Activated CD8-positive, alpha-beta memory T cell treated with anti-CD3 and anti-CD28 coated beads for 4 hours (primary cell): ENCODE measurements around the gene SCAMP1.
"Not testable (repeated sequence)": the region's sequence is repeated elsewhere in the genome, so short reads cannot be mapped to it uniquely, and the experiment has no call there.

Source experiments
- DNase-seq, 2 donors: peaks; one replicate each; pipeline ENCODE4 v3.0.0-alpha.2; 2020; ENCODE audit warnings: low read depth in 2 of 2

The SCAMP1 gene

DNA sequence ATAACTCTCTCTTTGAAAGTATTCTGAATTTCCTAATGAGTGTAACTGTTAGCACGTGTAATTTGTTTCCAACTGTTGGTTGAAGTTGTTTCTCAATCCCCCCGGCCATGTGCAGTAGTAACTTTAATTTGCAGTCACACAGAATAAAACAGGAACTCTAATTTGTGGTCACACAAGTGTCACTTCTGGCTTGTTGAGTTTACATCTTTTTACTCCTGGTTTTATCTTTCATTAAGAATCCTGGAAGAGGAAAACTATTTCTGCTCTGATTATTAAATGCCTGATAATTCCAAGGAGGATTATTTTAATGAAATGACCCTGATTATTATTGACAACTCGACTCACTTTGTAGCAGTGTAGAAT lies 1.2 kb downstream of the SCAMP1 start:
- DNase-seq, result no peak

DNA sequence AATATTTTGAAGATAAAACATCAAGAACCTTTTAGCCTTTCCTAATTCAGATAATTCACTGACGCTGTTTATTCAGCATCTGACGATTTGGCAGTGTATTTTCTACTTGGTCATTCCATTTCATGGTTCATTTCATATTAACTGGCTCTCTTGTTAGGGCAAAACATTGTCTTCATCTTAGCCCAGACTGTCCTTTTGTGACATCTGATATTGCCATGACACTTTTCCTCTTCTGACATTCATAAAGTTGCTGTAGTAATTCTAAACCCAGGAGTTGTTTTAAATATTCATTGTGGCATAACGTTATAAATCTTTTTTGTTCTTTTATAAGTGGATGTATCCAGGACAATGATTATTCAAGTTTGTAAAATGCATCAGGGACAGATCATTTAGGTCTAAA lies 1.8 kb downstream of the SCAMP1 start:
- no peak for DNase-seq

DNA sequence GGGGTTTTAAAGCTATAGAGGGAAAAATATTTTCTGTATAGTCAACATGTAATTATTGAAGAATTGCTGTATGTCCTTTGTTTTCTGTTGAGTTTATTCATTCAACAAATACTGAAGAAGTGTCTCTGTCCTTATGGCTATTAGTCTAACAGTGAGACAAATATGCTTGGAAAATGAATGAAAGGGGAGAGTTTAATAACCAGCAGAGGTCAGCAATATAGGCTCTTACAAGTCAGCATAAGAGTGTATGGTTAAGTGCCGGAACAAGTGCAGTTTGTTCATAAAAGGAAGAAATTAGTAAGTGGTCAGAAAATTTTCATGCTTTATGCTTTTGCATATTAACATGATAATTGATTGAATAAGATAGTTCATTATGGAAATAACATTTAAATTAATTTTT lies 3.6 kb downstream of the SCAMP1 start:
- no peak for DNase-seq

DNA sequence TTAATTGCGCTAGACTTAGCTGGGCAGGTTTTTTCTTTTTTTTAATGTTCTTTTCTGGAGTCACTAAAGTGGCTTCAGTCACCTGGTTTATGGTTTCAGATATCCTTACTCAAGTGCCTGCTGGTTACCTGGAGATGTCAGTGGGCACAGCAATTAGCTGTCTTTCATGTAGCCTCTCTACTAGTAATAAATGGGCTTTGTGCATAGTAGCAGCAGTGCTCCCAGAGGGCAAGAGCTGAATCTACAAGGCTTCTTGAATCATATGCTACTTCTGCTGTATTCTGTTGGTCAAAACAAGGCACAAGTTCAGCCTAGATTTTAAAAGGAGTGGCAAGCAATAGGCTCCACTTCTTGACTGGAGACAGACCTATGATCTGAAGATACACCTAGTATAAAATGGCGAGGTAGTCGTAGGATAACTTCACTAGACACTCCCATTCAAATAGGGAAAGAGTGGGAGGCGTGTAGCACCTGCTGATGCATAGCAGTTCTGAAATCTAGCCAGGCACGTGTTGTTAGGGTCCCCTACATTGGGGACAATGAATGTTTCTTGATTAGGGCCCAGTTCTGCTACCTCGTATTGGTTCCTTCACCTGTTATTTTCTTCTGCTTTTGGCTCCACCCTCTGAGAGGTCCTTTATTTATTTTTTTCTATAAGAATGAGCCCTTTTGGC lies 7.0 kb downstream of the SCAMP1 start:
- no peak for DNase-seq

DNA sequence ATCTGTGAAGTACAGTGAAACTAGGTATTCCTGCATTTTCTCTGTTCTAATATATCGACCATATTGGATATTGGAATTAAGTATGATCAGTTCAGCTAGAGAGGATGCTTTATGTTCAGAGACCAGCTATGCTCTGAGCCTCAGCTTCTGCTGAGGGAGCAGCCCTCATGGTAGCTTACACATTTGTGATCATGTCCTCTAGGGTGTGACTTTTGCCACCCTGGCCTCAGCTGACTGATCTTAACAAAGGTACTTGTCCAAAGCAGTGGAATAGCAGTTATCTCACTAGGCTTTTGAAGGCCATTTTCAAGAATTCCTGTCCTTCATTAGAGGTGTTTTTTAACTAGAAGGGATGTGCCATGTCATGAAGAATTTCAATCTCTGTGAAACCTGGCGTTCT lies 9.3 kb downstream of the SCAMP1 start:
- DNase-seq, result no peak

DNA sequence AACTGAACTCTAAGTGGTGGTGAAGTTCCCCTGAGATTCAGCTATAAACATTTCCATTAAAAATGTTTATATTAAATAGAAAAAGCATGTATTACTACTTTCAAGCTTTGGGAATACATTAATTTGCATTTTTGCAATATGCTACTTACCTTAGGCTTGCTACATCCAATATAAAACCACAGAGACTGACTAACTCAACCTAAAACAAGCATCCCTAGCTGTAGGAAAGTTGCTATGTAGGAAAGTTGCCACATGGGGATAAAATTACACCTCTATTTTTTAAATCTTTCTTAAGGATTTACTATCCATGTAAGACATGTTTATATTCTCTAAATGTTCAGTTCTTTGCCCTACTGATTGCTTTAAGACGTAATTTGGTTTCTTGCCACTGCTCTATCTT lies 12.8 kb downstream of the SCAMP1 start:
- no peak for DNase-seq

DNA sequence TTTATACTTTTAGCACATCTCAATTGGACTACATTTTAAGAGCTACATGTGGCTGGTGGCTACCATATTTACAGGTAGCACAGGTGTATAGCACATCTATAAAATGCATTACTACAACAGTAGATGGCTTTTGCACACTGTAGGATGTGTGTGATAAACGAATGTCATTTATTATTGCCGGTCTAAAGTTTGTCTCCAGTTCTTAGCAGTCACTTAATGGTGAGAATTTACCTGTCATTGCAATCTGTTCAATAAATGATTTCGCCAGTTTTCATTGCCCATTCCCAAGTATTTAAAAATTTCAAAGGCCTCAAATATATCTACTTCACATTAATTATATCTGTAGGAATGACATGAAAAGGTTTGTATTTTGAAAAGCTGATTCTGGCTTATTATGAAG lies 15.9 kb downstream of the SCAMP1 start:
- DNase-seq, result no peak

DNA sequence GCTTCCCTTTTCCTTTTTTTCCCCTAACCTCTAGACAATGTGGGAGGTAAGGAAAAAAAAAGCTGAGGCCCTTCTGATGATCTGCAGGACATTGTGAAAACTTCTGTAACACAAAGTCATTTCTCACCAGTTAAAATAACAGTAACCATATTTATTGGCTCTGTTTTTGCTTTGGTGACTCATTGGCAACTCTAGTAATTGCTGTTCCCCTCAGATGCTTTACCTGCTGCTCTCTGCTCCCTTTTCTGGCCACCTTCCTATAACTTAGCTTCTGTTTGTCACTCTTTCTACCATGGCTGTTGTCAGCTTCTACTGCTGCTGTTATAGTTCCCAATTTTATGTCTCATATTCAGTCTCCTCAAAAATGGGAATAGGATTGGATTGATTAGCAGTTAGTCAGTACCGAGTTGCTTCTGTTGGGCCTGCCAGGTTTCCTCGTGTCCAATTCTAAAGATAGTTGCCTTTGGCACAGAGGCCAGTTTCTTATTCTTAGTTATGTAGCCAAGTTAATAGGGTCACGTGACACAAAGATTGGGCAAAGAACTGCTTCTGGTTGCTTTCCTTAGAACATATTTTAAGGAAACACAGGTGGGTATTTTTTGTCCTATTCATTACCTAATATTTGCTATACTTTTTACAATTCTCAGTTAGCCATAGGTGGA lies 16.8 kb downstream of the SCAMP1 start:
- no peak for DNase-seq

DNA sequence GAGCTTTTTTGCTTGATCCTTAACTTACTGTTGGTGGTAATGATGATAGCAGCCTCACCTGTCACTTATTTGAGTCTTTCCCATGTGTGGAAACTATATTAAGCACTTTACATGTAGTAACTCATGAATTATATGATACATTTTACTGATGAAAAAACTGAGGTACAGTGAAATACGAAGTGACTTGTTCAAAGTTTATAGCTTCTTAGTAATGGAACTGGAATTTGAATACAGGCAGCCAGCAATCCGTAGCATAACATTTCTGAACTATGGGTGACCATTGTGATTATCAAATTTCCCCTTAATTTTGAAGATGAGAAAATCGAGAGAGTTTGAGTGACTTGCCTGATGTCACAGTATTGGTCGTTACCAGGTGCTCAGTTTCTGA lies 17.3 kb downstream of the SCAMP1 start:
- DNase-seq, result no peak

DNA sequence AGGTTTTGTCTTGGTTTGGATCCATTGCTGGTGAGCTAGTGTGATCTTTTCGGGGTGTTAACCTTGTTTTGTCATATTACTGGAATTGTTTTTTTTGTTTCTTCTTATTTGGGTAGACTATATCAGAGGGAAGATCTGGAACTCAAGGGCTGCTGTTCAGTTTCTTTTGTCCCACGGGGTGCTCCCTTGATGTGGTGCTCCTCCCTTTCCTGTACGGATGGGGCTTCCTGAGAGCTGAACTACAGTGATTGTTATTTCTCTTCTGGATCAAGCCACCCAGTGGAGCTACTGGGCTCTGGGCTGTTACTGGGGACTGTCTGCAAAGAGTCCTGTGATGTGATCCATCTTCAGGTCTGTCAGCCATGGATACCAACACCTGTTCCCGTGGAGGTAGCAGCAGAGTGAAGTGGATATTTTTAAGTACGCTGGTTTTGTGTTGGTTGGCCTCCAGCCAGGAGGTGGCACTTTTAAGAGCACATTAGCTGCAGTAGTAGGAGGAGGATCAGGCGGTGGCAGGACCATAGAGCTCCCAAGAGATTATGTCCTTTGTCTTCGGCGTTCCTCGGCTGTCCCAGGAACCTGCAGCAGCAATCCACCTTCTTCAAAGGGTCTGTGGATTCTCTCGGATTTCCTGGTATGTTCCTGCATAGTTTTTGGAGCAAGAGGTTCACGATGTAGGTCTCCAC lies 27.2 kb downstream of the SCAMP1 start:
- no peak for DNase-seq

DNA sequence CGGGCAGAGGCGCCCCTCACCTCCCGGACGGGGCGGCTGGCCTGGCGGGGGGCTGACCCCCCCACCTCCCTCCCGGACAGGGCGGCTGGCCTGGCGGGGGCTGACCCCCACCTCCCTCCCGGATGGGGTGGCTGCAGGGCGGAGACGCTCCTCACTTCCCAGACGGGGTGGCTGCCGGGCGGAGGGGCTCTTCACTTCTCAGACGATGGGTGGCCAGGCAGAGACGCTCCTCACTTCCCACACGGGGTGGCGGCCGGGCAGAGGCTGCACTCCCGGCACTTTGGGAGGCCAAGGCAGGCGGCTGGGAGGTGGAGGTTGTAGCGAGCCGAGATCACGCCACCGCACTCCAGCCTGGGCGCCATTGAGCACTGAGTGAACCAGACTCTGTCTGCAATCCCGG lies 30.9 kb downstream of the SCAMP1 start:
- DNase-seq, result not testable (repeated sequence)

DNA sequence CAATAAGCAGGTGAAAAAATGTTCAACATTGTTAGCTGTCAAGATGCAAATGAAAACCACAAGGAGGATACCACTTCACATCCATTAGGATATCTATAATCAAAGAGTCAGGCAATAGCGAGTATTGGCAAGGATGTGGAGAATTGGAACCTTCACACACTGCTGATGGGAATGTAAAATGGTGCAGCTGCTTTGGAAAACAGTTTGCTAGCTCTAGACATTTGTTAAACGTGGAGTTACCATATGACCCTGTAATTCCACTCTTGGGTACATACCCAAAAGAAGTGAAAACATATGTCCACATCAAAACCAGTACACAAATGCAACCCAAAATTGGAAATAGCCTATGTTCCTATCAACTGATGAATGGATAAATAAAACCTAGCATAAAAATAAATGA lies 37.4 kb downstream of the SCAMP1 start:
- DNase-seq, result no peak

DNA sequence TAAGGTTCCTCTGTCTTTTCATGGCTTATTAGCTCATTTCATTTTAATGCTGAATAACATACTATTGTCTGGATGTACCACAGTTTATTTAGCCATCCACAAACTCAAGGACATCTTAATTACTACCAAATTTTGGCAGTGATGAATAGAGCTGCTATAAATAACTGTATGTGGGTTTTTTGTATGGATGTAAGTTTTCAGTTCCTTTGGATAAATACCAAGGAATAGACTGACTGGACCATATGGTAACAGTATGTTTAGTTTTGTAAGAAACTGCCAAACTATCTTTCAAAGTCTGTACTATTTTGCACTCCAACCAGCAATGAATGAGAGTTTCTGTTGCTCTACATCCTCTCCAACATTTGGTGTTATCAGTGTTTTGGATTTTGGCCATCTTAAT lies 38.7 kb downstream of the SCAMP1 start:
- no peak for DNase-seq

DNA sequence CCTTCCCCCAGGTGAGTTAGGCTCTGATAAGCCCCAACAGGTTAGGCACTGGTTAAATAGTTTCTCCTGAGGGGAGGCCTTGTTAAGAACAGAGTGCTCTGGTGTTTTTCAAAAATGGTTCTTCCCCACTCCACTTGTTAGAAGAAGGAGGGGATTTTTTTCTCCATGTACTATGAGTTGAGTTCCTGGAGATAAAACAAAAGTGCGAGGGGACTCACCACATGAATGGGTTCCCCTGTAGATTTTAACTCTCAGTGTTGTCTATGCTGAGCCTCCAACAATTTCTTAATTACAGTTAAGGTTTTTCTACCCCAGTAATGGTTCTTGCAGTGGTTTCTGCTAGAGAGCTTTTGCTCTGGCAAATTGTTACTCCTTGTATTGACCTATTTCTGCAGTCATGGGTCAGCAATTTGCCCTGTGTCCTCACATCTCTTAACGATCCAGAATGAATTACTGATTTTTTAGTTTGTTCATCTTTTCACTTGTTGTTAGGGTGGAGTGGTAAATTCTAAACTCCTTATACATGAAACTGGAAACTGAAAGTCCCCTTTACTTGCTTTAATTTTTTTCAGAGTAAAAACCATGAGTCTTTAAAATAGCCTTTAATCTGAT lies 44.4 kb downstream of the SCAMP1 start:
- no peak for DNase-seq

DNA sequence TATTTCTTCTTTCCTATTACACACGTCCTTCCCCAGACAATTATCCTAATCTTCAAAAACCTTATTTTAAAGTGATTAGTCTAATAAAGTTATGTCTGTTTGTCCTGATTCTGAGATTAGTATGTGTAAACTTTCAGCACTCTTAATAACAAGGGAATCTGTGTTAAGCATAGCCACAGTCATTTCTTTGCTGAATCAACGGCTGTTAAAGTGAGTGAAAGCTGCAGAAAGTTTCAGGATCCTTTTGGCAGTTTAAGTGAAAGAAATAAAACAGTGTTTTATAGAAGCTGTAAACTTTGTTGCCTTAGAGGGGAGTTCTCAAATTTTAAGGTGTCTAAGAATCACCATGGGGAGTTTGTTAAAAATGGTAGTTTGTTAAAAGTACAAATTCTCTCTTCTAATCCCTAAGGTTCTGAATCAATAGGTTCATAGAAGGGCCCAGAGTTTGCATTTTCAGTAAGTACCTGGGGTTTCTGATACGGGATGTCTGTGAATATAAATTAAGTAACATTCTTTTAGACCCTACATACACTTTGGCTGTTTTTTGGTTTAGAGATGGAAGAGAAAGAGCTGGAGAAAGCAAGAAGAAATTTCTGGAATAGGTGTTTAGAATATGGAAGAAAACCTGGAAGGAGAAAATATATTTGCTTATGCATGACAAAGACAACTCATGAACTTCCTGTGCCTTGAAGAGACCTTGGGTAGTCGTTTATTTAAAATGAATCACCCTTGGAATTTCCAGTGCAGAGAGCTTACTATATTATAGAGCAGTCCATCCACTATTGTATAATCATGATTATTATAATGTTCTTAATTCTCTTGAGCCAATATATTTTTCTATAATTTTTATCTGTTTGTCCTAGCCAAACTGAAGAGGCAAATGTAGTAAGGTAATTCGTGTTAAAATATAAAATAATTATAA lies 45.7 kb downstream of the SCAMP1 start:
- DNase-seq, result no peak

DNA sequence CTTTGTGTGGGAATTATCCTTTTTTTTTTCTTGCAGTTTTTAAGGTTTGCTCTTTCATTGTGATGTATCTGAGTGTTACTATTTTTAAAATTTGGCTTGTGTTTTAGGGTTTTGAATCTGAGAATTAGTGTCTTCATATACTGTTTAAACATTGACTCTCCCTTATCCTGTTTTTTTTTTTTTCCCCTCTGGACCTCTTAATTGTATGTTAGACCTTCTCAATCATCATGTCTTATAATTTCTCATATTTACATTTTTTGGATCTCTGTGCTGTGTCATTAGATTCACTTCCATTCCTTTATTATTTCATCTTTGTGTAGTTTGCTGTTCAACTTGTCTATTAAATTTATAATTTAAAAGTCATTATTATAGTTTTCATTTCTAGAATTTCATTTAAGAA lies 47.0 kb downstream of the SCAMP1 start:
- no peak for DNase-seq

DNA sequence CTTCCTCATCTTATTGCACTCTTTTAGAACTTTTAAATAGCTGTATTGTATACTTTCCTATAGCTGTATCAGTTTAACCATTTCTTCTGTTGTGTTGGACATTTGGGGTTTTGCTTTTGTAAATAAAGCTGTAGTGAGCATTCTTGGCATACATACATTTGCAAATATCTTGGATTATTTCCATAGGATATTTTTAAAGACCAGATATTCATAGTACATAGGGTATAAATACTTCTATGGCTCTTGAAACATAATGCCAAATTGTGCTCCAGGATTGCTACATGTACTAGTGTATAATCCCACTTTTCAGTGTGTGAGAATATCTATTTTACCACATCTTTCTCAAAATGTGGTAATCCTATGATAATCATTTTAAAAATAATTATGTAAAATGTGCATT lies 51.2 kb downstream of the SCAMP1 start:
- DNase-seq, result no peak

DNA sequence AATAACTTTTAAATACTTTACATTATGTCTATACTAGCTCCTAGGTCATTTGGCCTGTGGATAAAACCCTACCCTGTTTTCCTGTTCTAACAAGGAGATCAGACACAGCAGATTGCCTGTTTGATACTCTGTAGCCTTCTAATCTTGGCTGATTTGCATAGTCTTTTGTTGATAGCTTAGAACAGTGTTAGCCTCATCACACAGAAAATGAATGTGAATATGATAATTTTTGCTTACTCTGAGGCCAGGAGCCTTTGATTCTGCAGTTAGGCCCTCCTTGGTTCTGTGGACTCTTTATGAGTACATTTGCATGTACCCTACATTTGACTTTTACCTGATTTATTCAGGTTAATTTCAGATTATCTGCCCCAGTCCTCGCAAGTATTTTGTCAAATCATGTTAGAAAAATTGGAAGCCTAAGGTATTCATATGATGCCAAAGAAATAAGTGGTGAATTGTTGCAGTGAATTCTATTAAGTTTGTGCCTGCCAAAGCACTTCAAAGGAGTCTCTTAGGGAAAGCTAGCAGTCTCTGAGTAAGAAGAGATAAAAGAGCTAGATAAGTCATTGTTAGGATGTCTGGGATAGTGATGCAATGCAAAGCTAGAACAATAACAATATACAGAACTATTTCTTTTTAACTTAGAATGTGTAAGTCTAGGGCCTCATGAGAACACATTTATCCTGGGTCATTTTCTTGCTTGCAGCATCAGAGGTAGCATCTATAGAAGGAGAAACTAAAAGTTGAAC lies 56.4 kb downstream of the SCAMP1 start:
- no peak for DNase-seq

DNA sequence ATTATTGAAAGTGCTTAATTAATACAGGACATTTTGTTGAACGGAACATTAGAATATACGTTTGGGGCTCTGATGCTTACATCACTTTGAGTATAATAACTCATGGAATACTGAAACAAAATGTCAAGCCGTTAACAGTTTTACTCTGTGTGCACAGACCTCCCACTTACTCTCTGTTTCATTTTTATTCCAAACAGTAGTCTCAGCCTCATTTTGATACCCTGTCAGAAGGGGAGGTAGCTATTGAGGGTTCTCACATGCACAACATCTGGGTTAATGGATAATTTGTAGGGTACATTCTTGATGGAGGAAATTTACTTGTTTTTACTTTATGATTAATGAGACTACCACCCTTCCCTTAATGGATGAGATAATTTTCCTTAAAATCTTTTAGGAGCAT lies 59.0 kb downstream of the SCAMP1 start:
- no peak for DNase-seq

DNA sequence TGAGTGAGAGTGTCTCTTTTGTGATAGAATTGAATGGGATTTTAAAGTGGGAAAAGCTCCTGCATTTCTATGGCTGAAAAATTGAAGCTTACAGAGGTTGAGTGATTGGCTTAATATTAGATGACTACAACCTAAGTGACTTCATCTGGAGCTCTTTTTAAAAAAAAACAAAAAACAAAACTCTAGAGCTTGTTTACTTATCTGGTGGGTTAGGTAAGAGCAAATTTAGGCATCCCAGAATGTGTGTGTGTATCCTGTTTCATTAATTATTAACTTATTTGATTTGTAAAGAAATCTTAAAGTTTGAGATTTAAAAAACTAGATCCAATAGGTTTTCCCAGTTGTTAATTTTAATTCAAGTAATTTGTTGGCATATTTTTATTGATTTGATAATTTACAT lies 60.1 kb downstream of the SCAMP1 start:
- DNase-seq, result no peak

DNA sequence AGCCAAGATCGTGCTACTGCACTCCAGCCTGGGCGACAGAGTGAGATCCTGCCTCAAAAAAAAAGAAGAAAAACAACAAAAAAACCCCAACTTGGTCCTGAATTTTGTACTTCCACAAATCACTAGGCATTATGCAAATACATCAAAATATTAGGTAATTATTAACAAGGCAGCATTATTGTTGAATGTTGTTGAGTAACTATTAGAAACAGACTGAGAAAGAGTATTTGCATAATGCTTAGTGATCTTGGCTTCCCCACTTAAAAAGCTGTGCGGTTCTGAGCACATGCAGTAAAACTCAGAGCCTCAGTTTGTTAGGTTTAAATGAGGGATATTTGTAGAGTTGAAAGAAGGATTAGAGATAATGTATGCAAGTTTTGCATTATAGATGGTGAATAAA lies 64.2 kb downstream of the SCAMP1 start:
- no peak for DNase-seq
